ENCODE measurements around the gene FHIT. TPM values are rescaled to one million over a fixed set of nuclear protein-coding genes. Genes with fewer than 3 reads are reported as not detected.

The FHIT gene
- total RNA-seq, 1 donor from 2014 or later: 20.2 TPM

- no peaks in the 10 kb centered on the region for H3K9me3 Mint-ChIP-seq (ENCODE audit: unreplicated experiment)
- H3K27me3 Mint-ChIP-seq (ENCODE audit: unreplicated experiment): no peaks in the 10 kb centered on the region
- H3K36me3 Mint-ChIP-seq (ENCODE audit: low read depth, unreplicated experiment): no peaks in the 10 kb centered on the region
- H3K4me3 Mint-ChIP-seq (ENCODE audit: unreplicated experiment): no peak overlapping the region
- no peaks in the 10 kb centered on the region for H3K4me1 Mint-ChIP-seq (ENCODE audit: unreplicated experiment)
- TF ChIP-seq CTCF (IDR thresholded peaks at IDR 0.05; ENCODE audit: unreplicated experiment): no peak
- no peak overlapping the region for H3K27ac Mint-ChIP-seq (ENCODE audit: unreplicated experiment)
- DNase-seq (ENCODE audit: low spot score): no peak
Measured at GRCh38 chr3:59788801-59789200, 1462.5 kb downstream of the FHIT start.

GRCh38 chr3:59788133-59788532, 1463.1 kb downstream of the FHIT start:
- no peak overlapping the region for H3K4me3 Mint-ChIP-seq (ENCODE audit: unreplicated experiment)
- no peak for TF ChIP-seq CTCF (IDR thresholded peaks at IDR 0.05; ENCODE audit: unreplicated experiment)

GRCh38 chr3:59786374-59786773, 1464.9 kb downstream of the FHIT start:
- H3K36me3 Mint-ChIP-seq (ENCODE audit: low read depth, unreplicated experiment): no peaks in the 10 kb centered on the region
- DNase-seq (ENCODE audit: low spot score): no peak
- H3K4me3 Mint-ChIP-seq (ENCODE audit: unreplicated experiment): no peak overlapping the region

More at GRCh38 chr3:59788133-59788532, 1463.1 kb downstream of the FHIT start:
- no peaks in the 10 kb centered on the region for H3K4me1 Mint-ChIP-seq (ENCODE audit: unreplicated experiment)
- H3K9me3 Mint-ChIP-seq (ENCODE audit: unreplicated experiment): no peaks in the 10 kb centered on the region
- H3K27ac Mint-ChIP-seq (ENCODE audit: unreplicated experiment): no peak overlapping the region
- no peaks in the 10 kb centered on the region for H3K36me3 Mint-ChIP-seq (ENCODE audit: low read depth, unreplicated experiment)
- no peak for DNase-seq (ENCODE audit: low spot score)
- H3K27me3 Mint-ChIP-seq (ENCODE audit: unreplicated experiment): no peaks in the 10 kb centered on the region

GRCh38 chr3:59784164-59784563, 1467.1 kb downstream of the FHIT start:
- no peaks in the 10 kb centered on the region for H3K36me3 Mint-ChIP-seq (ENCODE audit: low read depth, unreplicated experiment)
- no peaks in the 10 kb centered on the region for H3K4me1 Mint-ChIP-seq (ENCODE audit: unreplicated experiment)
- H3K4me3 Mint-ChIP-seq (ENCODE audit: unreplicated experiment): no peak overlapping the region
- no peak overlapping the region for H3K27ac Mint-ChIP-seq (ENCODE audit: unreplicated experiment)
- H3K9me3 Mint-ChIP-seq (ENCODE audit: unreplicated experiment): no peaks in the 10 kb centered on the region
- DNase-seq (ENCODE audit: low spot score): no peak
- no peak for TF ChIP-seq CTCF (IDR thresholded peaks at IDR 0.05; ENCODE audit: unreplicated experiment)
- H3K27me3 Mint-ChIP-seq (ENCODE audit: unreplicated experiment): no peaks in the 10 kb centered on the region

More at GRCh38 chr3:59786374-59786773, 1464.9 kb downstream of the FHIT start:
- no peaks in the 10 kb centered on the region for H3K4me1 Mint-ChIP-seq (ENCODE audit: unreplicated experiment)
- H3K27ac Mint-ChIP-seq (ENCODE audit: unreplicated experiment): no peak overlapping the region
- H3K27me3 Mint-ChIP-seq (ENCODE audit: unreplicated experiment): no peaks in the 10 kb centered on the region
- no peaks in the 10 kb centered on the region for H3K9me3 Mint-ChIP-seq (ENCODE audit: unreplicated experiment)
- no peak for TF ChIP-seq CTCF (IDR thresholded peaks at IDR 0.05; ENCODE audit: unreplicated experiment)

- DNase-seq (ENCODE audit: low spot score): no peak
- Mint-ChIP-seq H3K36me3 (ENCODE audit: low read depth, unreplicated experiment) (no peaks in the 10 kb centered on the region), H3K9me3 (ENCODE audit: unreplicated experiment) (no peaks in the 10 kb centered on the region), H3K4me1 (ENCODE audit: unreplicated experiment) (no peaks in the 10 kb centered on the region), H3K27ac (ENCODE audit: unreplicated experiment) (no peak overlapping the region), H3K4me3 (ENCODE audit: unreplicated experiment) (no peak overlapping the region), H3K27me3 (ENCODE audit: unreplicated experiment) (no peaks in the 10 kb centered on the region)
- no peak for TF ChIP-seq CTCF (IDR thresholded peaks at IDR 0.05; ENCODE audit: unreplicated experiment)
Measured at GRCh38 chr3:59783468-59783988, 1467.7 kb downstream of the FHIT start.
